Adrenal gland (tissue), 12 donors: ENCODE results near the gene C3. TPM values are rescaled to one million over a fixed set of nuclear protein-coding genes. Genes with fewer than 3 reads are reported as not detected.
A peak's percentile ranks its signal among the peaks of the same experiment; 100 is the strongest.

Experiments used
- DNase-seq, 7 donors: peaks; one replicate each; pipeline ENCODE4 v3.0.0-alpha.2; 2019 to 2020
- H3K27ac ChIP-seq, 5 donors: fragments of 200-600 bp; sonication (generic) in 4 of 5; 1 replicate in 3 of 5; 2 replicates in 2 of 5; pipeline versions ENCODE4 v1.5.1 to v1.8.0; 2016 to 2020; ENCODE audit warnings: mild to moderate bottlenecking in 1 of 5
- H3K27me3 ChIP-seq: fragments of 200-600 bp; 2 replicates; pipeline ENCODE4 v1.8.0; 2021
- H3K36me3 ChIP-seq, 2 donors: fragments of 200-600 bp; replicated peaks in 1 of 2; 1 replicate in 1 of 2; 2 replicates in 1 of 2; pipeline versions ENCODE4 v1.5.1 to v1.8.0; 2018 to 2022
- H3K4me1 ChIP-seq, 2 donors: fragments of 200-600 bp; replicated peaks in 1 of 2; 1 replicate in 1 of 2; 2 replicates in 1 of 2; pipeline versions ENCODE4 v1.5.1 to v1.8.0; 2018 to 2021
- H3K4me3 ChIP-seq, 4 donors: fragments of 200-600 bp; sonication (generic) in 3 of 4; one replicate each; pipeline ENCODE4 v1.5.1; 2016 to 2018
- H3K9me3 ChIP-seq, 3 donors: fragments of 200-600 bp; sonication (generic) in 1 of 3; replicated peaks in 1 of 3; 1 replicate in 2 of 3; 2 replicates in 1 of 3; pipeline versions ENCODE4 v1.5.1 to v1.8.0; 2016 to 2021
- POLR2A ChIP-seq, 2 donors: fragments of 450-650 bp; IDR thresholded peaks; one replicate each; pipeline ENCODE4 v1.6.1; 2017; ENCODE audit warnings: antibody characterized with exemption in 2 of 2, mild to moderate bottlenecking in 2 of 2, moderate library complexity in 1 of 2
- WGBS, 4 donors: extraction: QIAGEN DNeasy Blood & Tissue Kit in 2 of 4; methylation state at CpG; one replicate each; pipeline versions ENCODE4 v1.1.5 to v1.1.7; 2013 to 2017; 5-methylcytosine and 5-hydroxymethylcytosine counted together
- intact Hi-C, 2 donors: fragments of 100-400 bp; cut with DNase I; formaldehyde crosslinking; loops; one replicate each; pipeline versions ENCODE4 v1.14.1 to v1.15.0; 2022 to 2023
- polyA plus RNA-seq, 3 donors: library from polyadenylated mRNA; stranded (reverse); fragments of 200-250 nt in 2 of 3; fragments of 350-450 nt in 1 of 3; fragmentation: Illumina TruSeq in 1 of 3; extraction: RNeasy Lipid Tissue Mini Kit (QIAGEN cat#74804) in 1 of 3; gene quantifications; one replicate each; pipeline ENCODE4 v1.2.3, GENCODE V29; 2013 to 2014
- total RNA-seq, 9 donors: library from RNA; depleted of rRNA in 4 of 9; stranded (reverse); fragments of >200 nt in 4 of 9; fragments of 120-200 nt in 1 of 9; fragmentation: NEBNext Ultra II Directional in 1 of 9; extraction: Animal tissue kit (Norgen Biotek cat#: 25700) in 1 of 9; gene quantifications; one replicate each; pipeline versions ENCODE4 v1.1.0 to v1.2.4, GENCODE V29; 2013 to 2023
- TF ChIP-seq, protein P1 (sequence below), 6 experiments: fragments of 450-650 bp in 4 of 6; fragments of 200-600 bp in 2 of 6; sonication (generic) in 1 of 6; IDR thresholded peaks; 1 replicate in 5 of 6; 2 replicates in 1 of 6; pipeline versions ENCODE4 v1.5.1 to v1.8.0; 2016 to 2021; ENCODE audit warnings: antibody characterized with exemption in 6 of 6, mild to moderate bottlenecking in 2 of 6, moderate library complexity in 1 of 6
- donor health status: healthy with polysubstance abuse.
- donor health status: Bipolar disorder and iron deficiency.
- donor health status: DM: yes; HTN: yes; CAD: no.
- donor health status: DM: no; HTN: no; CAD: no.
- donor health status: DM: no; HTN: no; CAD: no.
- donor health status: DM: yes; HTN: yes; CAD: no.

The C3 gene
- total and polyA plus RNA-seq, 12 donors: 2.4 to 5,179 (median 2,192) TPM

DNA sequence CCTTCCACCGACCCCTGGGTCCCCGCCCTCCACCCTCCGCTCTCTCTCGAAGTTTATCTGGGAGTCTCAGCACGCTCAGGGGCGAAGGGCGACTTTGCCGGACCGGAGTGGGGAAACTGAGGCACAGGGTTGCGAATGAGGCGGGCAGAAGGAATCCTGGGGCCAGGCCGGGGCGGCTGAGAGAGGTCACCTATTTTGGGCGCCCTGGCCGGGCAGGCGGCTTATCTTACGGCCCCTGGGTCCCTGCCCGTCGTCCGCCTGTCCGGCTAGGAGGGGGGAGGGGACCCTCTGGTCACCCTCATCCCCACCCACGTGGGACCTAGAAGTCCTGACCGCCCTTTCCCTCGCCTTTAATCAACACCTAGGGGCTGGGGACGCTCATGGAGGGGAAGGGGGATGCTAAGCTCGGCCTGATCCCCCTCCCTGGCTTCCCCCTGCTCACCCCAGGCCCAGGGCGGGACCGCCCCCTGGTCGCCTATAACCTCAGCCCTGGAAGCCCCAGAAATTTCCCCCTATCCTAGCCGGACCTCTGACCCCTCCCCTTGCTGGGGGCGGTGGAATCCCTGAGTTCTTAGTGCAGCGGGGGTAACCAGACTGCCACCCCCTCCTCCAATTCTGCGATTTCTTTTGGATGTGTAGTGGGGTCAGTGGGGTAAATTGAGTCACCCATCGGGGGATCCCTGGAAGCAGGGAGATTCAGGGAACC, 19.6 kb upstream of the C3 start:
- intact Hi-C loops: loop anchor here in 1 of 2 donors (10.0 kb wide), 2 partner anchors 125 to 215 kb away; no protein-coding TSS in a partner anchor
- peak in 6 of 7 donors; percentile 58 to 71 (median 63) for DNase-seq
- Histone ChIP-seq H3K4me3 (peak overlapping the region; percentile 77 to 90 (median 88)), H3K4me1 (peaks cover 42 to 56% of the 10 kb centered on the region in 2 donors), H3K9me3 (no peaks in the 10 kb centered on the region), H3K27me3 (no peaks in the 10 kb centered on the region), H3K27ac (peak overlapping the region in 4 of 5 donors; percentile 30 to 92 (median 66)), H3K36me3 (peaks cover 0 to 15% of the 10 kb centered on the region in 2 donors)
- TF ChIP-seq, protein P1, sequence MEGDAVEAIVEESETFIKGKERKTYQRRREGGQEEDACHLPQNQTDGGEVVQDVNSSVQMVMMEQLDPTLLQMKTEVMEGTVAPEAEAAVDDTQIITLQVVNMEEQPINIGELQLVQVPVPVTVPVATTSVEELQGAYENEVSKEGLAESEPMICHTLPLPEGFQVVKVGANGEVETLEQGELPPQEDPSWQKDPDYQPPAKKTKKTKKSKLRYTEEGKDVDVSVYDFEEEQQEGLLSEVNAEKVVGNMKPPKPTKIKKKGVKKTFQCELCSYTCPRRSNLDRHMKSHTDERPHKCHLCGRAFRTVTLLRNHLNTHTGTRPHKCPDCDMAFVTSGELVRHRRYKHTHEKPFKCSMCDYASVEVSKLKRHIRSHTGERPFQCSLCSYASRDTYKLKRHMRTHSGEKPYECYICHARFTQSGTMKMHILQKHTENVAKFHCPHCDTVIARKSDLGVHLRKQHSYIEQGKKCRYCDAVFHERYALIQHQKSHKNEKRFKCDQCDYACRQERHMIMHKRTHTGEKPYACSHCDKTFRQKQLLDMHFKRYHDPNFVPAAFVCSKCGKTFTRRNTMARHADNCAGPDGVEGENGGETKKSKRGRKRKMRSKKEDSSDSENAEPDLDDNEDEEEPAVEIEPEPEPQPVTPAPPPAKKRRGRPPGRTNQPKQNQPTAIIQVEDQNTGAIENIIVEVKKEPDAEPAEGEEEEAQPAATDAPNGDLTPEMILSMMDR (IDR thresholded peaks at IDR 0.05): no peak
- TF ChIP-seq POLR2A (IDR thresholded peaks at IDR 0.05): peak in 1 of 2 donors; percentile 0
- 0 to 1% (median 0%) methylated on average over 12 to 34 of the region's 34 CpGs for WGBS, 4 donors

DNA sequence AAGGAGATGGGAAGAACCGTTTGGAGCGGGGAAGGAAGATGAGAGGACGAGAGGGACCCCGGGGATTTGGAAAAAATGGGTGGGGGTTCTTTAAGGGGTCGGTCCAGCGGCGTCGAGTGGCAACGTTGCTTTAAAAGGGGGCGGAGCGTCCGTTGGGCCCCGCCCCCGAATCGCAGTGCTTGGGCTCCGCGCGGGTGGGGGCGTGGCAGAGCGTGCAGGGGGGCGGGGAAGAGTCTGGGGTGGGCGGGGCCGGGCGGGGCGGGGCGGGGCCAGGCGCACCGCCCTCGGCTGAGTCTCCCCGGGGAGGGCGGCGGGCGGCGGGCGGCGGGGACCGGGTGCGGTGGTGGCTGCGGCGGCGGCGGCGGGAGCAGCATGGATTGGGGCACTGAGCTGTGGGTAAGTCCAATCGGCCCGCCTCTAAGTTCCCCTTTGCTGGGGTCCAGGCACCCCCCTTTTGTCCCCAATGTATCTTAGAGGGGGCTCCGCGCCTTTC, 19.0 kb upstream of the C3 start, which contains the start of gene TRIP10:
TSS of gene TRIP10 (plus strand) at position 291 of the 493 bp plus-strand sequence. CDS start at position 373, 82 bp downstream.
- Histone ChIP-seq H3K9me3 (no peaks in the 10 kb centered on the region), H3K36me3 (peaks cover 0 to 15% of the 10 kb centered on the region in 2 donors), H3K27ac (peak within 1 kb of the TSS; percentile 35 to 92 (median 90)), H3K4me3 (peak within 1 kb of the TSS; percentile 77 to 90 (median 88)), H3K4me1 (peaks cover 37 to 50% of the 10 kb centered on the region in 2 donors), H3K27me3 (no peaks in the 10 kb centered on the region)
- intact Hi-C loops: loop anchor here in 1 of 2 donors (10.0 kb wide), 1 partner anchor 215 kb away; no protein-coding TSS in a partner anchor
- 0 to 3% (median 0%) methylated on average over 17 to 47 of the region's 47 CpGs for WGBS, 4 donors
- peak; percentile 81 to 92 (median 89) for DNase-seq
- peak; percentile 28 to 42 for TF ChIP-seq POLR2A (IDR thresholded peaks at IDR 0.05)
- TF ChIP-seq, protein P1 (IDR thresholded peaks at IDR 0.05): no peak

- peaks cover 0 to 12% of the 10 kb centered on the region in 2 donors for H3K36me3 ChIP-seq
- H3K27ac ChIP-seq: peak overlapping the region; percentile 35 to 92 (median 90)
- peak in 1 of 2 donors; percentile 35 for TF ChIP-seq POLR2A (IDR thresholded peaks at IDR 0.05)
- TF ChIP-seq, protein P1 (IDR thresholded peaks at IDR 0.05): peak in 2 of 6 experiments; percentile 4 to 6
- intact Hi-C loops: loop anchor here in 1 of 2 donors (10.0 kb wide), 1 partner anchor 214 kb away; no protein-coding TSS in a partner anchor
- no peaks in the 10 kb centered on the region for H3K27me3 ChIP-seq
- H3K9me3 ChIP-seq: no peaks in the 10 kb centered on the region
- peak; percentile 74 to 81 (median 77) for DNase-seq
- H3K4me1 ChIP-seq: peaks cover 31 to 44% of the 10 kb centered on the region in 2 donors
- H3K4me3 ChIP-seq: peak overlapping the region in 2 of 4 donors; percentile 13 to 89
- 2 to 6% (median 4%) methylated on average over 16 to 24 of the region's 24 CpGs for WGBS, 4 donors
Measured at GRCh38 chr19:6738787-6739389, 18.4 kb upstream of the C3 start.
